Osteoblast (primary cell): ENCODE data around the gene KITLG. TPM values are rescaled to one million over a fixed set of nuclear protein-coding genes. Genes with fewer than 3 reads are reported as not detected.

ENCODE experiments used
- DNase-seq: peaks from one replicate; pipeline ENCODE4 v3.0.0; 2011; ENCODE audit warnings: low spot score, mixed read lengths; ENCODE audit not compliant: insufficient read length; ENCODE audit errors: missing footprints
- H2AFZ ChIP-seq: 2 replicates; pipeline ENCODE4 v1.6.0; 2011; ENCODE audit warnings: mild to moderate bottlenecking, low read length
- H3K27ac ChIP-seq: 2 replicates; pipeline ENCODE4 v1.5.1; 2011; ENCODE audit warnings: mild to moderate bottlenecking, low read depth, low read length, moderate library complexity
- H3K27me3 ChIP-seq: 2 replicates; pipeline ENCODE4 v1.6.0; 2012; ENCODE audit warnings: mild to moderate bottlenecking, control low read depth, inconsistent platforms, low read length, moderate library complexity; ENCODE audit not compliant: insufficient read depth
- H3K36me3 ChIP-seq: 2 replicates; pipeline ENCODE4 v1.5.1; 2011; ENCODE audit warnings: mild to moderate bottlenecking, low read length, control low read depth, moderate library complexity; ENCODE audit not compliant: insufficient read depth
- H3K4me1 ChIP-seq: 2 replicates; pipeline ENCODE4 v1.5.1; 2011; ENCODE audit warnings: mild to moderate bottlenecking, low read length, control low read depth, moderate library complexity; ENCODE audit not compliant: insufficient read depth
- H3K4me2 ChIP-seq: 2 replicates; pipeline ENCODE4 v1.6.0; 2011; ENCODE audit warnings: mild to moderate bottlenecking, low read length; ENCODE audit not compliant: insufficient read depth
- H3K4me3 ChIP-seq: fragments of 200-600 bp; sonication (generic); 3 replicates; pipeline ENCODE4 v1.5.1; 2012; ENCODE audit warnings: mild to moderate bottlenecking, low read length, inconsistent platforms; ENCODE audit not compliant: insufficient read depth
- H3K79me2 ChIP-seq: 2 replicates; pipeline ENCODE4 v1.6.0; 2012; ENCODE audit warnings: mild to moderate bottlenecking, low read length, control low read depth, inconsistent platforms; ENCODE audit not compliant: insufficient read depth
- H3K9me3 ChIP-seq: 2 replicates; pipeline ENCODE4 v1.5.1; 2011; ENCODE audit warnings: low read depth, low read length, control low read depth
- H4K20me1 ChIP-seq: 2 replicates; pipeline ENCODE4 v1.6.0; 2012; ENCODE audit warnings: mild to moderate bottlenecking, low read length, control low read depth; ENCODE audit not compliant: insufficient read depth
- total RNA-seq: library from RNA; depleted of rRNA; stranded (reverse); fragments of >200 nt; gene quantifications from 2 replicates; pipeline ENCODE4 v1.2.3, GENCODE V29; 2012
- TF ChIP-seq, protein P1 (sequence below): IDR thresholded peaks from 2 replicates; pipeline ENCODE4 v1.5.1; 2011; ENCODE audit warnings: mild to moderate bottlenecking, low read depth, low read length, moderate library complexity; ENCODE audit errors: extremely low read depth

The KITLG gene
- total RNA-seq, 1 donor = 46.7 TPM

DNA sequence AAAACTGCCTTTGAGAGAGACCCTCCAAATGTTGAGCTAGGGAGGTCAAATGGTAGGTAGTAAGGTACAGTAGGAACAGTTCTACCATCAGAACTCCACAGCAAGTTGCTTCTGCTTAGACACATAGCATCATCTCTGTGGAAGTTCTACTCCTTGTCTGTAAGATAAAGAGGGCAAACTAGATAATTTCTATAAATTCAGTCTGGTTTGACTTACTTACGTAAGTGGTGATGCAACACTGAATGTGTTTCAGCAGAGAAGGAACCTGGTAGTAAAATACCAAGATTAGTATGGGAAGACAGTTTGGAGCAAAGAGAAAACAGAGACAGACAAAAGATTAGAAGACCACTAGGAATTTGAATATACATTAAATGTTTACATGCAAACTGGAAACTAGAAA, 42.0 kb downstream of the KITLG start:
- H3K4me1 ChIP-seq = no peaks in the 10 kb centered on the region
- H3K9me3 ChIP-seq = no peaks in the 10 kb centered on the region
- H3K4me2 ChIP-seq = no peak overlapping the region
- no peaks in the 10 kb centered on the region for H4K20me1 ChIP-seq
- TF ChIP-seq, protein P1, sequence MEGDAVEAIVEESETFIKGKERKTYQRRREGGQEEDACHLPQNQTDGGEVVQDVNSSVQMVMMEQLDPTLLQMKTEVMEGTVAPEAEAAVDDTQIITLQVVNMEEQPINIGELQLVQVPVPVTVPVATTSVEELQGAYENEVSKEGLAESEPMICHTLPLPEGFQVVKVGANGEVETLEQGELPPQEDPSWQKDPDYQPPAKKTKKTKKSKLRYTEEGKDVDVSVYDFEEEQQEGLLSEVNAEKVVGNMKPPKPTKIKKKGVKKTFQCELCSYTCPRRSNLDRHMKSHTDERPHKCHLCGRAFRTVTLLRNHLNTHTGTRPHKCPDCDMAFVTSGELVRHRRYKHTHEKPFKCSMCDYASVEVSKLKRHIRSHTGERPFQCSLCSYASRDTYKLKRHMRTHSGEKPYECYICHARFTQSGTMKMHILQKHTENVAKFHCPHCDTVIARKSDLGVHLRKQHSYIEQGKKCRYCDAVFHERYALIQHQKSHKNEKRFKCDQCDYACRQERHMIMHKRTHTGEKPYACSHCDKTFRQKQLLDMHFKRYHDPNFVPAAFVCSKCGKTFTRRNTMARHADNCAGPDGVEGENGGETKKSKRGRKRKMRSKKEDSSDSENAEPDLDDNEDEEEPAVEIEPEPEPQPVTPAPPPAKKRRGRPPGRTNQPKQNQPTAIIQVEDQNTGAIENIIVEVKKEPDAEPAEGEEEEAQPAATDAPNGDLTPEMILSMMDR = no peak
- DNase-seq = no peak
- H3K27me3 ChIP-seq = no peaks in the 10 kb centered on the region
- H3K4me3 ChIP-seq = no peak overlapping the region
- H3K36me3 ChIP-seq = peaks cover 31% of the 10 kb centered on the region
- peaks cover 53% of the 10 kb centered on the region for H3K79me2 ChIP-seq
- no peak overlapping the region for H2AFZ ChIP-seq
- H3K27ac ChIP-seq = no peak overlapping the region

DNA sequence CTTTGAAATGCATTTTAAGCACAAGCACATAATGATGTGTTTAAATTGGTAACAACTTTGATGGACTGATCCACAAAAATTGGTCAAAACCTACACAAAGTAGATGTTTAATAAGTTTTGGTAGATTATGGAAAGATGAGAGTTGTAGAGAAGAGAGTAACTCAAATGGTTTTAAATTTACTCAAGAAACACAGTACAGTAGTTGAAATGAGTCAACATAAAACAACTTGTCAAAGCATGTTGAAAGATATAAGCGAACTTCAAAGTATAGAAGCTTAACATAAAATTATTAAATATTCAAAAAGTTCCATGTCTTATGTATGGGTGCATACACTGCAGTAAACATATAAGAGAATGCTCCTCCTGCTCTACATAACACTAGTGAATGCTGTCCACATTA, 49.4 kb downstream of the KITLG start:
- Histone ChIP-seq H3K4me2 (no peak overlapping the region), H4K20me1 (no peaks in the 10 kb centered on the region), H3K79me2 (peaks cover 50% of the 10 kb centered on the region), H3K36me3 (peaks cover 16% of the 10 kb centered on the region), H3K4me1 (peaks cover 20% of the 10 kb centered on the region), H2AFZ (no peak overlapping the region), H3K27me3 (no peaks in the 10 kb centered on the region), H3K9me3 (no peaks in the 10 kb centered on the region), H3K4me3 (no peak overlapping the region), H3K27ac (no peak overlapping the region)
- TF ChIP-seq, protein P1 = no peak
- no peak for DNase-seq

DNA sequence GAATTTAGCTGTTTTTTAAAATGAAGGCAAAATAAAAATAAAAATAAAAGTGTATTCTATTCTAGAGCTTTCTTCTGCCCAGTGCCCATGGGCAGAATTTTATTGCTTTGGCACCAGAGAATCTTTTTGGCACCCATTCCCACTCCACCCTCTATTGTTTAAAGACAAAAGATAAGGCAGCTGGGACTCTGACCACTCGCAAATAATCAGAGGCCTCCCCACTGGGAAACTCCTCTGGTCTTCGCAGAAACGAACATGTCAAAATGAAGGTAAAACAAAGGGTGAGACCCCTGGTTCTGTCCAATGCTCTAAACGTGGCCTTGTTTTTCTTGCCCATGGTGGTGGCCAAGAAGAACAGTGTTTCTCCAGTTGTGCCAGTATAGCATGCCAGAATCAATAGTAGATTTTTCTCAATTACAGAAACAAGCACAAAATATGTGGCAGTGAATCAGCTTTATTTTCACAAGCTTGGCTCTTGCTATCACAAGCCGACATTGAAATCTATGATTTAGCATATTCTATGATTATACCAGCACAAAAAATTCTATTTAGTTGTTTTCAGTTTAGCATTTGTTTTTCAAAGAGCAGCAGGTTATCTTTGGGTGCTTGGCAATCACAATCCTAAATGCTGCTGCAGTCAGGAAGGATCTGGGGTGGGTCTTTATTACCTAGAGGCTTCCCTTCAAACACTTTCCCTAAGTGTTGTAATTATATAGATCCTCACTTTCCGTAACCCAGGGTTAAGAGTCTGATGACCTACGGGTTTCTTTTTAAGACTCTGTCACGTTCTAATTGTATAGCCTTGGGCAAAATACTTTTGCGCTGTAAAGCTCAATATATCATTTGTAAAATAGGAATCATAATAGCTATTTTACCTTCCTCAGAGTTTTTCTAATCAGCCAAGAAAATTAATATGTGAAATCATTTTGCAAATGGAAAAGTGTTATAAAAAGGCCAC, 50.5 kb downstream of the KITLG start:
- Histone ChIP-seq H4K20me1 (no peaks in the 10 kb centered on the region), H3K4me3 (peak overlapping the region; percentile 22), H3K9me3 (no peaks in the 10 kb centered on the region), H3K36me3 (peaks cover 20% of the 10 kb centered on the region), H3K27ac (peak overlapping the region; percentile 38), H3K4me1 (peaks cover 20% of the 10 kb centered on the region), H3K79me2 (peaks cover 49% of the 10 kb centered on the region), H3K27me3 (no peaks in the 10 kb centered on the region), H2AFZ (peak overlapping the region; percentile 15), H3K4me2 (peak overlapping the region; percentile 69)
- no peak for DNase-seq
- TF ChIP-seq, protein P1 = no peak

DNA sequence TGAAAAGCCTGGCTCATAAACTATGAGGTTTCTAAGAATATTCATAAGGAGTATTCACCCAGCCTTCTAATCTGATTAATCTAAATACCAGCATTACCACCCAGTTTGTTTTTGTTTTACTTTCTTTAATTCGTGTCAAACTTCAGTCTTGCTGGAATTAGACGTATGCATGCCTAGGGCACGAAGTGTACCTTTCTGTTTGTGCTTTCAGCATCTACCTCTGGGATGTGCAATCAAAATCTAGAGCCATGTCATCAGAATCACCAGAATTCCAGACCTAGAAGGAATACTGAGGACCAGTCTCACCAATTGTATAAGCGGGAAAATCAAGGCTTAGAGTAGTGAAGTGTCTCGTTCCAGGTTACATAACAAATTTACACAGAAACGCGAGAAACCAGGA, 57.3 kb downstream of the KITLG start:
- H3K4me3 ChIP-seq = peak overlapping the region; percentile 61
- no peaks in the 10 kb centered on the region for H3K27me3 ChIP-seq
- DNase-seq = no peak
- peak overlapping the region; percentile 58 for H3K27ac ChIP-seq
- peak overlapping the region; percentile 33 for H2AFZ ChIP-seq
- H4K20me1 ChIP-seq = no peaks in the 10 kb centered on the region
- H3K4me2 ChIP-seq = peak overlapping the region; percentile 82
- TF ChIP-seq, protein P1 = no peak
- H3K79me2 ChIP-seq = peaks cover 30% of the 10 kb centered on the region
- H3K36me3 ChIP-seq = peaks cover 22% of the 10 kb centered on the region
- no peaks in the 10 kb centered on the region for H3K9me3 ChIP-seq
- peaks cover 21% of the 10 kb centered on the region for H3K4me1 ChIP-seq
